GM12878 (cell line): Measurements from ENCODE around the gene CCDC27. TPM values are rescaled to one million over a fixed set of nuclear protein-coding genes. Genes with fewer than 3 reads are reported as not detected.

Experiments used
- BRCA1 ChIP-seq: IDR thresholded peaks from 2 replicates; pipeline ENCODE4 v1.6.1; 2011; ENCODE audit warnings: low read depth, low read length, improper control_type of control experiment
- CEBPB ChIP-seq, 2 experiments: fragments of 150-350 bp in 1 of 2; IDR thresholded peaks; 2 replicates each; pipeline ENCODE4 v1.6.1; 2012 to 2014; ENCODE audit warnings: low read depth in 2 of 2, low read length in 2 of 2, borderline replicate concordance in 1 of 2, inconsistent platforms in 1 of 2
- CHD2 ChIP-seq: IDR thresholded peaks from 2 replicates; pipeline ENCODE4 v1.6.1; 2011; ENCODE audit warnings: low read depth, low read length, improper control_type of control experiment, borderline replicate concordance
- DPF2 ChIP-seq: fragments of 450-650 bp; IDR thresholded peaks from 2 replicates; pipeline ENCODE4 v1.6.1; 2017; ENCODE audit warnings: mild to moderate bottlenecking
- EP300 ChIP-seq, 2 experiments: fragments of 150-350 bp in 1 of 2; IDR thresholded peaks; 2 replicates each; pipeline ENCODE4 v1.6.1; 2011 to 2012; ENCODE audit warnings: low read depth in 2 of 2, low read length in 2 of 2, borderline replicate concordance in 1 of 2, improper control_type of control experiment in 1 of 2, inconsistent platforms in 1 of 2; ENCODE audit not compliant: control insufficient read depth in 1 of 2
- ETV6 ChIP-seq, 2 experiments: fragments of 450-650 bp in 1 of 2; IDR thresholded peaks in 1 of 2; conservative IDR thresholded peaks in 1 of 2; 2 replicates each; pipeline ENCODE4 v1.6.1; 2014; ENCODE audit warnings: antibody characterized with exemption in 1 of 2, borderline replicate concordance in 1 of 2, low read depth in 1 of 2, mild to moderate bottlenecking in 1 of 2, moderate library complexity in 1 of 2
- IKZF2 ChIP-seq, 2 experiments: fragments of 450-650 bp; IDR thresholded peaks; 2 replicates each; pipeline ENCODE4 v1.6.1; 2017; ENCODE audit warnings: mild to moderate bottlenecking in 2 of 2, moderate library complexity in 2 of 2
- IRF3 ChIP-seq: fragments of 450-650 bp; IDR thresholded peaks from 2 replicates; pipeline ENCODE4 v1.6.1; 2014; ENCODE audit warnings: mild to moderate bottlenecking
- MEF2B ChIP-seq: fragments of 450-650 bp; IDR thresholded peaks from 2 replicates; pipeline ENCODE4 v1.6.1; 2018; ENCODE audit warnings: mild to moderate bottlenecking, moderate library complexity; ENCODE audit not compliant: partially characterized antibody, poor library complexity, severe bottlenecking
- MTA3 ChIP-seq: IDR thresholded peaks from 2 replicates; pipeline ENCODE4 v1.6.1; 2012; ENCODE audit warnings: low read length, inconsistent platforms, borderline replicate concordance
- MYC ChIP-seq: IDR thresholded peaks from 2 replicates; pipeline ENCODE4 v1.6.1; 2011; ENCODE audit warnings: mild to moderate bottlenecking, low read length, moderate library complexity, inconsistent platforms; ENCODE audit not compliant: insufficient read depth, insufficient replicate concordance, insufficient read length, severe bottlenecking
- SMAD5 ChIP-seq: IDR thresholded peaks from 2 replicates; pipeline ENCODE4 v1.6.1; 2016; ENCODE audit warnings: antibody characterized with exemption, low read depth
- TARDBP ChIP-seq: IDR thresholded peaks from 2 replicates; pipeline ENCODE4 v1.6.1; 2016; ENCODE audit warnings: borderline replicate concordance
- TCF3 ChIP-seq: IDR thresholded peaks from 2 replicates; pipeline ENCODE4 v1.6.1; 2012; ENCODE audit warnings: low read depth, mild to moderate bottlenecking, low read length, borderline replicate concordance; ENCODE audit not compliant: insufficient read depth
- ZBED1 ChIP-seq: IDR thresholded peaks from 2 replicates; pipeline ENCODE4 v1.6.1; 2016; ENCODE audit warnings: borderline replicate concordance
- ZNF24 ChIP-seq: fragments of 450-650 bp; IDR thresholded peaks from 2 replicates; pipeline ENCODE4 v1.6.1; 2017; ENCODE audit warnings: antibody characterized with exemption, mild to moderate bottlenecking
- polyA plus RNA-seq, 11 experiments: library from polyadenylated mRNA; depleted of rRNA in 4 of 11; unstranded in 6 of 11; stranded (reverse) in 5 of 11; fragments of >200 nt; fragmentation: Nextera tagmentation in 4 of 11; fragmentation: Illumina TruSeq in 1 of 11; extraction: Ambion mirVana in 4 of 11; extraction: Trizol in 1 of 11; gene quantifications; 1 replicate in 1 of 11; 2 replicates in 10 of 11; pipeline versions ENCODE4 v1.2.1 to v1.2.3, GENCODE V29; 2011 to 2016; ENCODE audit warnings: inconsistent platforms in 2 of 11, missing spikeins in 2 of 11, low read depth in 1 of 11
- total RNA-seq, 4 experiments: library from RNA; depleted of rRNA in 3 of 4; stranded (reverse); fragments of >200 nt in 3 of 4; fragmentation: Illumina TruSeq in 1 of 4; extraction: Trizol in 1 of 4; gene quantifications; 2 replicates each; pipeline versions ENCODE4 v1.2.1 to v1.2.3, GENCODE V29; 2013 to 2021
- TF ChIP-seq, protein P1 (sequence below): fragments of 450-650 bp; IDR thresholded peaks from 2 replicates; pipeline ENCODE4 v1.6.1; 2017; ENCODE audit warnings: low read depth, mild to moderate bottlenecking, moderate library complexity
- TF ChIP-seq, protein P2 (sequence below): IDR thresholded peaks from 2 replicates; pipeline ENCODE4 v1.6.1; 2012; ENCODE audit warnings: low read length, inconsistent platforms
- TF ChIP-seq, protein P3 (sequence below): fragments of 450-650 bp; IDR thresholded peaks from 2 replicates; pipeline ENCODE4 v1.6.1; 2016; ENCODE audit warnings: mild to moderate bottlenecking
- TF ChIP-seq, protein P4 (sequence below): fragments of 450-650 bp; IDR thresholded peaks from 2 replicates; pipeline ENCODE4 v1.6.1; 2017; ENCODE audit warnings: mild to moderate bottlenecking, moderate library complexity

Gene CCDC27
- total and polyA plus RNA-seq, 10 of the 15 experiments (the other 5 are each of a cell fraction or from before 2014, with no cell fraction given): 0.05 TPM; not detected in 9

- TF ChIP-seq MEF2B: peak; percentile 84
- no peak for TF ChIP-seq SMAD5
- TF ChIP-seq TCF3: 0 out of 2 replicates have a peak, but pooled peaks have one; percentile 39
- TF ChIP-seq ETV6 (conservative IDR thresholded peaks at IDR 0.05 in 1 of 2, IDR thresholded peaks at IDR 0.05 in 1 of 2; ENCODE audit: borderline replicate concordance in 1 of 2, low read depth in 1 of 2): no peak
- no peak for TF ChIP-seq EP300 (IDR thresholded peaks at IDR 0.05; ENCODE audit: borderline replicate concordance in 1 of 2, control insufficient read depth in 1 of 2, low read depth in 2 of 2, low read length in 2 of 2)
- TF ChIP-seq ZBED1: no peak
- no peak for TF ChIP-seq BRCA1
- peak; percentile 33; the same call in 1 of the 2 replicates for TF ChIP-seq DPF2
- TF ChIP-seq CEBPB (IDR thresholded peaks at IDR 0.05; ENCODE audit: borderline replicate concordance in 1 of 2, low read depth in 2 of 2, low read length in 2 of 2): no peak
- TF ChIP-seq, protein P1, sequence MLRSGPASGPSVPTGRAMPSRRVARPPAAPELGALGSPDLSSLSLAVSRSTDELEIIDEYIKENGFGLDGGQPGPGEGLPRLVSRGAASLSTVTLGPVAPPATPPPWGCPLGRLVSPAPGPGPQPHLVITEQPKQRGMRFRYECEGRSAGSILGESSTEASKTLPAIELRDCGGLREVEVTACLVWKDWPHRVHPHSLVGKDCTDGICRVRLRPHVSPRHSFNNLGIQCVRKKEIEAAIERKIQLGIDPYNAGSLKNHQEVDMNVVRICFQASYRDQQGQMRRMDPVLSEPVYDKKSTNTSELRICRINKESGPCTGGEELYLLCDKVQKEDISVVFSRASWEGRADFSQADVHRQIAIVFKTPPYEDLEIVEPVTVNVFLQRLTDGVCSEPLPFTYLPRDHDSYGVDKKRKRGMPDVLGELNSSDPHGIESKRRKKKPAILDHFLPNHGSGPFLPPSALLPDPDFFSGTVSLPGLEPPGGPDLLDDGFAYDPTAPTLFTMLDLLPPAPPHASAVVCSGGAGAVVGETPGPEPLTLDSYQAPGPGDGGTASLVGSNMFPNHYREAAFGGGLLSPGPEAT: no peak
- TF ChIP-seq, protein P2, sequence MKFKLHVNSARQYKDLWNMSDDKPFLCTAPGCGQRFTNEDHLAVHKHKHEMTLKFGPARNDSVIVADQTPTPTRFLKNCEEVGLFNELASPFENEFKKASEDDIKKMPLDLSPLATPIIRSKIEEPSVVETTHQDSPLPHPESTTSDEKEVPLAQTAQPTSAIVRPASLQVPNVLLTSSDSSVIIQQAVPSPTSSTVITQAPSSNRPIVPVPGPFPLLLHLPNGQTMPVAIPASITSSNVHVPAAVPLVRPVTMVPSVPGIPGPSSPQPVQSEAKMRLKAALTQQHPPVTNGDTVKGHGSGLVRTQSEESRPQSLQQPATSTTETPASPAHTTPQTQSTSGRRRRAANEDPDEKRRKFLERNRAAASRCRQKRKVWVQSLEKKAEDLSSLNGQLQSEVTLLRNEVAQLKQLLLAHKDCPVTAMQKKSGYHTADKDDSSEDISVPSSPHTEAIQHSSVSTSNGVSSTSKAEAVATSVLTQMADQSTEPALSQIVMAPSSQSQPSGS: no peak
- no peak for TF ChIP-seq IKZF2 (IDR thresholded peaks at IDR 0.05)
- TF ChIP-seq, protein P3, sequence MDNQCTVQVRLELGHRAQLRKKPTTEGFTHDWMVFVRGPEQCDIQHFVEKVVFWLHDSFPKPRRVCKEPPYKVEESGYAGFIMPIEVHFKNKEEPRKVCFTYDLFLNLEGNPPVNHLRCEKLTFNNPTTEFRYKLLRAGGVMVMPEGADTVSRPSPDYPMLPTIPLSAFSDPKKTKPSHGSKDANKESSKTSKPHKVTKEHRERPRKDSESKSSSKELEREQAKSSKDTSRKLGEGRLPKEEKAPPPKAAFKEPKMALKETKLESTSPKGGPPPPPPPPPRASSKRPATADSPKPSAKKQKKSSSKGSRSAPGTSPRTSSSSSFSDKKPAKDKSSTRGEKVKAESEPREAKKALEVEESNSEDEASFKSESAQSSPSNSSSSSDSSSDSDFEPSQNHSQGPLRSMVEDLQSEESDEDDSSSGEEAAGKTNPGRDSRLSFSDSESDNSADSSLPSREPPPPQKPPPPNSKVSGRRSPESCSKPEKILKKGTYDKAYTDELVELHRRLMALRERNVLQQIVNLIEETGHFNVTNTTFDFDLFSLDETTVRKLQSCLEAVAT: no peak
- TF ChIP-seq IRF3: no peak
- TF ChIP-seq MTA3: no peak
- TF ChIP-seq ZNF24: no peak
- TF ChIP-seq CHD2: no peak
- no peak for TF ChIP-seq MYC
- TF ChIP-seq, protein P4, sequence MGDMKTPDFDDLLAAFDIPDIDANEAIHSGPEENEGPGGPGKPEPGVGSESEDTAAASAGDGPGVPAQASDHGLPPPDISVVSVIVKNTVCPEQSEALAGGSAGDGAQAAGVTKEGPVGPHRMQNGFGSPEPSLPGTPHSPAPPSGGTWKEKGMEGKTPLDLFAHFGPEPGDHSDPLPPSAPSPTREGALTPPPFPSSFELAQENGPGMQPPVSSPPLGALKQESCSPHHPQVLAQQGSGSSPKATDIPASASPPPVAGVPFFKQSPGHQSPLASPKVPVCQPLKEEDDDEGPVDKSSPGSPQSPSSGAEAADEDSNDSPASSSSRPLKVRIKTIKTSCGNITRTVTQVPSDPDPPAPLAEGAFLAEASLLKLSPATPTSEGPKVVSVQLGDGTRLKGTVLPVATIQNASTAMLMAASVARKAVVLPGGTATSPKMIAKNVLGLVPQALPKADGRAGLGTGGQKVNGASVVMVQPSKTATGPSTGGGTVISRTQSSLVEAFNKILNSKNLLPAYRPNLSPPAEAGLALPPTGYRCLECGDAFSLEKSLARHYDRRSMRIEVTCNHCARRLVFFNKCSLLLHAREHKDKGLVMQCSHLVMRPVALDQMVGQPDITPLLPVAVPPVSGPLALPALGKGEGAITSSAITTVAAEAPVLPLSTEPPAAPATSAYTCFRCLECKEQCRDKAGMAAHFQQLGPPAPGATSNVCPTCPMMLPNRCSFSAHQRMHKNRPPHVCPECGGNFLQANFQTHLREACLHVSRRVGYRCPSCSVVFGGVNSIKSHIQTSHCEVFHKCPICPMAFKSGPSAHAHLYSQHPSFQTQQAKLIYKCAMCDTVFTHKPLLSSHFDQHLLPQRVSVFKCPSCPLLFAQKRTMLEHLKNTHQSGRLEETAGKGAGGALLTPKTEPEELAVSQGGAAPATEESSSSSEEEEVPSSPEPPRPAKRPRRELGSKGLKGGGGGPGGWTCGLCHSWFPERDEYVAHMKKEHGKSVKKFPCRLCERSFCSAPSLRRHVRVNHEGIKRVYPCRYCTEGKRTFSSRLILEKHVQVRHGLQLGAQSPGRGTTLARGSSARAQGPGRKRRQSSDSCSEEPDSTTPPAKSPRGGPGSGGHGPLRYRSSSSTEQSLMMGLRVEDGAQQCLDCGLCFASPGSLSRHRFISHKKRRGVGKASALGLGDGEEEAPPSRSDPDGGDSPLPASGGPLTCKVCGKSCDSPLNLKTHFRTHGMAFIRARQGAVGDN: no peak
- no peak for TF ChIP-seq TARDBP
Measured at GRCh38 chr1:3718764-3719163, 33.5 kb upstream of the CCDC27 start (continued).
